ENCODE results near the gene SEMA4B.

Gene SEMA4B

GRCh38 chr15:90225047-90225446 lies 23.9 kb downstream of the SEMA4B start:
- no peaks in the 10 kb centered on the region for H3K9me3 Mint-ChIP-seq
- H3K4me1 Mint-ChIP-seq (ENCODE audit: low read depth): peaks cover 6% of the 10 kb centered on the region
- no peaks in the 10 kb centered on the region for H3K27me3 Mint-ChIP-seq
- H3K4me3 Mint-ChIP-seq: no peak overlapping the region
- H3K36me3 Mint-ChIP-seq (ENCODE audit: low read depth): peaks cover 13% of the 10 kb centered on the region
- no peak overlapping the region for H3K27ac Mint-ChIP-seq

GRCh38 chr15:90225504-90226234 lies 24.5 kb downstream of the SEMA4B start:
- no peak overlapping the region for H3K27ac Mint-ChIP-seq
- no peaks in the 10 kb centered on the region for H3K9me3 Mint-ChIP-seq
- peaks cover 19% of the 10 kb centered on the region for H3K36me3 Mint-ChIP-seq (ENCODE audit: low read depth)
- no peak overlapping the region for H3K4me3 Mint-ChIP-seq
- peaks cover 12% of the 10 kb centered on the region for H3K4me1 Mint-ChIP-seq (ENCODE audit: low read depth)
- H3K27me3 Mint-ChIP-seq: no peaks in the 10 kb centered on the region

DNA sequence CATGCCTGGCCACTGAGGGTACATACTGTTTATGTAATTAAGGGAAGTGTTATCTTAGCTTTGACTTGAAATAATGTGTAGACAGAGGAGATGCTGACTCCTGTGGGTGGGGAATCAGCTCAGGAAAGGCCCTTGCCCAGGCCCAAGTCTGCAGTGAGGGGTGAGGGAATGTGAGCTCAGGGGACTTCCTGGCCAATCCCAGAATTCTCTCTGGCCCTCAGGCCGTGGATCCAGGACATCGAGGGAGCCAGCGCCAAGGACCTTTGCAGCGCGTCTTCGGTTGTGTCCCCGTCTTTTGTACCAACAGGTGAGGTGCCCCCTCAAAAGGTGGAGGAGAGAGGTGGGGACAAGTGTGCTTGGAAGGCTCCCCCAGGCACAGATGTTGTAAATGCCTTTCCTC lies 26.2 kb downstream of the SEMA4B start:
- H3K36me3 Mint-ChIP-seq (ENCODE audit: low read depth): peaks cover 36% of the 10 kb centered on the region
- no peaks in the 10 kb centered on the region for H3K27me3 Mint-ChIP-seq
- H3K4me1 Mint-ChIP-seq (ENCODE audit: low read depth): peaks cover 28% of the 10 kb centered on the region
- H3K4me3 Mint-ChIP-seq: no peak overlapping the region
- no peak overlapping the region for H3K27ac Mint-ChIP-seq
- no peaks in the 10 kb centered on the region for H3K9me3 Mint-ChIP-seq

GRCh38 chr15:90227816-90228772 lies 27.0 kb downstream of the SEMA4B start:
- Mint-ChIP-seq H3K4me1 (ENCODE audit: low read depth) (peaks cover 34% of the 10 kb centered on the region), H3K4me3 (no peak overlapping the region), H3K27ac (no peak overlapping the region), H3K36me3 (ENCODE audit: low read depth) (peaks cover 42% of the 10 kb centered on the region), H3K27me3 (no peaks in the 10 kb centered on the region), H3K9me3 (no peaks in the 10 kb centered on the region)

DNA sequence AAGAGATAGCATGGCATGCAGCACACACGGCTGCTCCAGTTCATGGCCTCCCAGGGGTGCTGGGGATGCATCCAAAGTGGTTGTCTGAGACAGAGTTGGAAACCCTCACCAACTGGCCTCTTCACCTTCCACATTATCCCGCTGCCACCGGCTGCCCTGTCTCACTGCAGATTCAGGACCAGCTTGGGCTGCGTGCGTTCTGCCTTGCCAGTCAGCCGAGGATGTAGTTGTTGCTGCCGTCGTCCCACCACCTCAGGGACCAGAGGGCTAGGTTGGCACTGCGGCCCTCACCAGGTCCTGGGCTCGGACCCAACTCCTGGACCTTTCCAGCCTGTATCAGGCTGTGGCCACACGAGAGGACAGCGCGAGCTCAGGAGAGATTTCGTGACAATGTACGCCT lies 27.8 kb downstream of the SEMA4B start:
- Mint-ChIP-seq H3K36me3 (ENCODE audit: low read depth) (peaks cover 42% of the 10 kb centered on the region), H3K4me3 (no peak overlapping the region), H3K9me3 (no peaks in the 10 kb centered on the region), H3K4me1 (ENCODE audit: low read depth) (peaks cover 34% of the 10 kb centered on the region), H3K27ac (peak overlapping the region; percentile 0), H3K27me3 (no peaks in the 10 kb centered on the region)

DNA sequence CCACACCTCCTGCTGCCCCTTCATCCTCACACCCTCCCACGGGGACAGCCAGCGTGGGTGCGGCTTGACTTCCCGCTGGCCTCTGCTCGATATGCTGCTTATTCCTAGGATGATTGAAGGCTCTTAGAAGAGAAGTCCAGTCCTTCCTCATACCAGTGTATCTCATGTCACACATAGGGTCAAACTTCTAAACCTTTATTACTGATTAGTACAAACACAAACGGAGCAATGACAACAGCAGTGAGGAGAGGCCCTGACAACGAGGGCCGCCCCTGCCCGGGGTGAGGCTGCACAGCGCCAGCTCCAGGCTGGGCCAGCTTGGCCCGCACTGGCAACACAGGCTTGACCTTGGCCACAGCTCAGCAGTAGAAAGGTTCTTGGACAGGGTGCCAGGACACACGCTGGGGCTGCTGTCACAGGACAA lies 29.0 kb downstream of the SEMA4B start:
- peaks cover 42% of the 10 kb centered on the region for H3K4me1 Mint-ChIP-seq (ENCODE audit: low read depth)
- peak overlapping the region; percentile 99 for H3K4me3 Mint-ChIP-seq
- no peaks in the 10 kb centered on the region for H3K27me3 Mint-ChIP-seq
- H3K27ac Mint-ChIP-seq: peak overlapping the region; percentile 76
- no peaks in the 10 kb centered on the region for H3K9me3 Mint-ChIP-seq
- H3K36me3 Mint-ChIP-seq (ENCODE audit: low read depth): peaks cover 42% of the 10 kb centered on the region

DNA sequence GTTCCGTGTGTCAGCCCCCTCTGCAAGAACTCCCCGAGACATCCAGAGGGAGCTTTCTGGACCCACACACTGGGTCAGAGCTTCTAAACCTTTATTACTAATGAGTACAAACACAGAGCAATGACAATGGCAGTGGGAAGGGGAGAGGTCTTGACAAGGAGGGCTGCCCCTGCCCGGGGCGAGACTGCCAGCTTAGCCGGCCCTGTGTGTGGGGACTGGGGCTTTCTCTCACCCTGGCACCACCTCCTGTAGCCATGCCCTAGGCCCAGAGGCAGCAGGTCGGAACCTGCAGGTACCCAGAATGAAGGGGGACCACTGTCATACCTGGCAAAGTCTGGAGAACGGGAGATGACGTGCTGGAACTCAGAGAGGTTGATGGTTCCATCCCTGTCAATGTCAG lies 29.5 kb downstream of the SEMA4B start:
- no peaks in the 10 kb centered on the region for H3K9me3 Mint-ChIP-seq
- peaks cover 44% of the 10 kb centered on the region for H3K4me1 Mint-ChIP-seq (ENCODE audit: low read depth)
- H3K27ac Mint-ChIP-seq: peak overlapping the region; percentile 96
- H3K4me3 Mint-ChIP-seq: peak overlapping the region; percentile 99
- no peaks in the 10 kb centered on the region for H3K27me3 Mint-ChIP-seq
- peaks cover 42% of the 10 kb centered on the region for H3K36me3 Mint-ChIP-seq (ENCODE audit: low read depth)

GRCh38 chr15:90231028-90232017 lies 30.2 kb downstream of the SEMA4B start:
- peak overlapping the region; percentile 99 for H3K4me3 Mint-ChIP-seq
- no peaks in the 10 kb centered on the region for H3K27me3 Mint-ChIP-seq
- H3K36me3 Mint-ChIP-seq (ENCODE audit: low read depth): peaks cover 42% of the 10 kb centered on the region
- H3K4me1 Mint-ChIP-seq (ENCODE audit: low read depth): peaks cover 47% of the 10 kb centered on the region
- no peaks in the 10 kb centered on the region for H3K9me3 Mint-ChIP-seq
- H3K27ac Mint-ChIP-seq: peak overlapping the region; percentile 96

GRCh38 chr15:90232196-90232595 lies 31.1 kb downstream of the SEMA4B start:
- H3K4me3 Mint-ChIP-seq: peak overlapping the region; percentile 99
- no peaks in the 10 kb centered on the region for H3K27me3 Mint-ChIP-seq
- peak overlapping the region; percentile 96 for H3K27ac Mint-ChIP-seq
- H3K9me3 Mint-ChIP-seq: no peaks in the 10 kb centered on the region
- H3K36me3 Mint-ChIP-seq (ENCODE audit: low read depth): peaks cover 42% of the 10 kb centered on the region
- peaks cover 47% of the 10 kb centered on the region for H3K4me1 Mint-ChIP-seq (ENCODE audit: low read depth)

DNA sequence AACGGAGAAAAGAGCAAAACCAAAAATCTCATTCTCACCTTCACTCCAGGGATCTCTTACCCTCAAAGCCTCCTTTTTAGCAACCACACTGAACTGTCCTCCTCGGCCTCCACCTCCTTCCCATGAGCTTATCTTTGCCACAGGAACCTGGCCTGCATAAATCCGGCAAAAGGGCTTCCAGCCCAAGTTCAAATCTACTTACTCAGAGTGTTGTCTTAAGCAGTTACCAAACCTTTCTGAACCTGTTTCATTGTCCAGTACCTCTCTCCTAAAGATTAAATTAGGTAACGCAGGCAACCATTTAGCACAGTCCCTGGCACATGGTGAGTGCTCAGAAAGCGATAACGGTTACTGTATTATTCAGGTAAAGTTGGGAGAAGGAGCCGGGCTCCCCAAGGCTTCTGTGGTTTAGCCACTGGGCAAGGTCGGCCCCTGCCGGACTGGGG lies 31.8 kb downstream of the SEMA4B start:
- H3K4me3 Mint-ChIP-seq: peak overlapping the region; percentile 99
- H3K4me1 Mint-ChIP-seq (ENCODE audit: low read depth): peaks cover 47% of the 10 kb centered on the region
- H3K36me3 Mint-ChIP-seq (ENCODE audit: low read depth): peaks cover 42% of the 10 kb centered on the region

DNA sequence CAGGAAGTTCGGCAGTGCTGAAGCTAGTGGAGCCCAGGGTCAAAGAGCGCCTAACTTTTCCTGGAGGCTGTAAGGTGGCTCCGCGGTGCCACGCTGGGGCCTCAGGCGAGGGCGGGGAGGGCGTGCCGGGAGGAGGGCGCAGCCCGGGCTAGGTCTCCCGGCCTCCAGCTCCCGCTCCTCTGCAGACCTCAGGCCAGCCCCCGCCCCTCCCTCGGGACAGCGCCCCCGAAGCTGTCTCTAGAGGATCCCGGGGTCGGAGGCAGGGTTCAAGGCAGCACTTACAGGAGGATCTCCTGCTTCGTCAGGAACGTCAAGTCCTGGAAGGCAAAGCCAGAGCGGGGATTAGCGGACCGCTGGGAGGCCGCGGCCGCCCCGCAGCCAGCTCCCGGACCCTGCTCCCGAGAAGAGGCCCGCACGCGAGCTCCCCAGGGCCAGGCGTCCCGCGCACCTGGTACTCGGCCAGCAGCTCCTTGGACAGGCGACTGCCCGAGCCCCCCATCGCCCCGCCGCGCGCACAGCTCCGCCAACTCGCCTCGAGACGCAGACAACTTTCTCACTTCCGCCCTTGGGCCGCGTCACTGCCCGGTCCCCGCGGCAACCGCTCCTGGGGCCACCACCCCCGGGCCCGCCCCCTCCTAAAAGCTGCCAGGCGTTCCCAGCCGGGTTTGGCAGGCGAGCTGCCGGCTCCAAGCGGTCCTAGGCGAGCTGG lies 32.4 kb downstream of the SEMA4B start, which contains the start of gene CIB1:
Gene CIB1 (minus strand): TSS at position 555 of the 709 bp plus-strand sequence. CDS start 56 bp downstream, at position 499.
- peak within 1 kb of the TSS; percentile 99 for H3K4me3 Mint-ChIP-seq
- peaks cover 48% of the 10 kb centered on the region for H3K36me3 Mint-ChIP-seq (ENCODE audit: low read depth)
- H3K4me1 Mint-ChIP-seq (ENCODE audit: low read depth): peaks cover 47% of the 10 kb centered on the region
- H3K9me3 Mint-ChIP-seq: no peaks in the 10 kb centered on the region
- H3K27ac Mint-ChIP-seq: peak within 1 kb of the TSS; percentile 96
- no peaks in the 10 kb centered on the region for H3K27me3 Mint-ChIP-seq

More for the DNA sequence above, 31.8 kb downstream of the SEMA4B start:
- no peaks in the 10 kb centered on the region for H3K9me3 Mint-ChIP-seq
- peak overlapping the region; percentile 96 for H3K27ac Mint-ChIP-seq
- H3K27me3 Mint-ChIP-seq: no peaks in the 10 kb centered on the region

DNA sequence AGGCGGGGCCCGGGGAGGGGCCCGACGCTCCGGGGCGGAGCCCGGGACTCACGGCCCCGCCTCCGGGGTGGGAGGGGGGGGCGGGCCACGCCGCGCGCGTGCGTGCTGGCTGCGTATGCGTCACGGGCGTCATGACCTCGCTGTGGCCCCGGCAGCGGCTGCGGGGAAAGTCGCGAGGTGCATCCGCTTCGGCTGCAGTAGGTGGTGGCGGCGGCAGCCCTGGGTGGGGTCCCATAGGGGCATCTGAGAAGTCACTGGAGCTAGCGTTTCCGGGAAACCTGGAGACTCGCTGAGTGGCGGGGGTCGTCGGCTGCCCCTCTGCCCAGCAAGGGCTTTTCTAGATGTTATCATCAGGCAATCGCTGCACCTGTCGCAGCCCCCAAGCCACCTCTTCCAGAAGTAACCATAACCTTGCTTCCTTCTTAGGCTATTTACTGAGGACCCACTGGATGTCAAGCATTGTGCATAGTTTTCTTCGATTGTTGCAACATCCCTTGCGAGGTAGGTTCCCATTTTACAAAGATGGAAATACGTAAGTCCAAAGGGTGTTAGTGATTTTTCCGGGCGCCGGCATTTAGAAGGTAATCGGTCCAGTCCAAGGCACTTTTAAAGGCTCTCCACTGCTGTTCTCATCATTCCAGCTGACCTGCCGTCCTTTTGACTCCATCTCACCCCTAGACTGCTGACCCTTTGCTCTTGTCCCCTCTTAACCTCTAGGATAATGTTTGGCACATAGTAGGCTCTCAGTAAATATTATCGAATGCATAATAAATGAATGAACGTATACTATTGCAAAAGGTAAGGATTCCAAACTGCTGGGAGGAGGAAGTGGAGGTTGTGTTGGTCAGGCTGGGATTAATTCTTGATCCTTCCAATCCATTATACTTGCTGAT lies 33.2 kb downstream of the SEMA4B start, which contains the start of gene GDPGP1:
Gene GDPGP1 (plus strand): TSS at position 114 of the 893 bp plus-strand sequence. CDS start 6,700 bp downstream, outside the sequence.
- Mint-ChIP-seq H3K4me1 (ENCODE audit: low read depth) (peaks cover 50% of the 10 kb centered on the region), H3K36me3 (ENCODE audit: low read depth) (peaks cover 45% of the 10 kb centered on the region), H3K27ac (peak within 1 kb of the TSS; percentile 96), H3K4me3 (peak within 1 kb of the TSS; percentile 99), H3K9me3 (no peaks in the 10 kb centered on the region), H3K27me3 (no peaks in the 10 kb centered on the region)

GRCh38 chr15:90239371-90239770 lies 38.2 kb downstream of the SEMA4B start:
- no peaks in the 10 kb centered on the region for H3K27me3 Mint-ChIP-seq
- peaks cover 14% of the 10 kb centered on the region for H3K36me3 Mint-ChIP-seq (ENCODE audit: low read depth)
- H3K9me3 Mint-ChIP-seq: no peaks in the 10 kb centered on the region
- H3K4me3 Mint-ChIP-seq: no peak overlapping the region
- no peak overlapping the region for H3K27ac Mint-ChIP-seq
- peaks cover 17% of the 10 kb centered on the region for H3K4me1 Mint-ChIP-seq (ENCODE audit: low read depth)

Data from stimulated activated naive CD8-positive, alpha-beta T cell treated with anti-CD3 and anti-CD28 coated beads, Interleukin-15, Interleukin-2, amounts not matched to agents 100 ng/mL and 50 ng/mL, for 24 hours (primary cell).